HG03442 (cell line): ENCODE results near the gene BLM.
"Not testable (repeated sequence)": the region's sequence is repeated elsewhere in the genome, so short reads cannot be mapped to it uniquely, and the experiment has no call there.

ENCODE experiments used
- ATAC-seq: cut with Tn5 transposase; IDR thresholded peaks from one replicate; pipeline ENCODE4 v1.9.1; 2021; ENCODE audit warnings: mild to moderate bottlenecking, moderate library complexity; ENCODE audit not compliant: unreplicated experiment

Gene BLM

GRCh38 chr15:90818251-90819210, 101.4 kb downstream of the BLM start:
- ATAC-seq, result no peak

GRCh38 chr15:90819390-90819789, 102.2 kb downstream of the BLM start:
- no peak for ATAC-seq

- ATAC-seq, result no peak
These were observed 102.7 kb downstream of the BLM start for GRCh38 chr15:90819850-90820249.

- no peak for ATAC-seq
These were observed 103.3 kb downstream of the BLM start for GRCh38 chr15:90820481-90820880.

GRCh38 chr15:90822204-90822955, 105.2 kb downstream of the BLM start:
- no peak for ATAC-seq

- ATAC-seq, result no peak
These were observed 106.4 kb downstream of the BLM start for GRCh38 chr15:90823455-90823974.

- not testable (repeated sequence) for ATAC-seq
These were observed 108.2 kb downstream of the BLM start for GRCh38 chr15:90825115-90825899.

GRCh38 chr15:90826206-90826885, 109.2 kb downstream of the BLM start:
- ATAC-seq, result not testable (repeated sequence)

- ATAC-seq, result no peak
These were observed 109.8 kb downstream of the BLM start for GRCh38 chr15:90826886-90827435.

- ATAC-seq, result no peak
These were observed 111.0 kb downstream of the BLM start for GRCh38 chr15:90828111-90828510.

GRCh38 chr15:90829126-90829525, 112.0 kb downstream of the BLM start:
- ATAC-seq, result no peak

GRCh38 chr15:90829942-90830440, 112.8 kb downstream of the BLM start:
- no peak for ATAC-seq

- ATAC-seq, result no peak
These were observed 117.5 kb downstream of the BLM start for GRCh38 chr15:90834626-90835025.

- no peak for ATAC-seq
These were observed 119.2 kb downstream of the BLM start for GRCh38 chr15:90836296-90836871.

GRCh38 chr15:90837094-90837493, 119.9 kb downstream of the BLM start:
- no peak for ATAC-seq

GRCh38 chr15:90838139-90838538, 121.0 kb downstream of the BLM start:
- no peak for ATAC-seq

GRCh38 chr15:90838544-90838943, 121.4 kb downstream of the BLM start:
- no peak for ATAC-seq

- ATAC-seq, result peak; percentile 71
These were observed 122.3 kb downstream of the BLM start for GRCh38 chr15:90839187-90840071.
